ENCODE data around the gene DNAH10. TPM values are rescaled to one million over a fixed set of nuclear protein-coding genes. Genes with fewer than 3 reads are reported as not detected.

Gene DNAH10
- total RNA-seq, 1 experiment from 2014 or later, result 0.17 TPM

DNA sequence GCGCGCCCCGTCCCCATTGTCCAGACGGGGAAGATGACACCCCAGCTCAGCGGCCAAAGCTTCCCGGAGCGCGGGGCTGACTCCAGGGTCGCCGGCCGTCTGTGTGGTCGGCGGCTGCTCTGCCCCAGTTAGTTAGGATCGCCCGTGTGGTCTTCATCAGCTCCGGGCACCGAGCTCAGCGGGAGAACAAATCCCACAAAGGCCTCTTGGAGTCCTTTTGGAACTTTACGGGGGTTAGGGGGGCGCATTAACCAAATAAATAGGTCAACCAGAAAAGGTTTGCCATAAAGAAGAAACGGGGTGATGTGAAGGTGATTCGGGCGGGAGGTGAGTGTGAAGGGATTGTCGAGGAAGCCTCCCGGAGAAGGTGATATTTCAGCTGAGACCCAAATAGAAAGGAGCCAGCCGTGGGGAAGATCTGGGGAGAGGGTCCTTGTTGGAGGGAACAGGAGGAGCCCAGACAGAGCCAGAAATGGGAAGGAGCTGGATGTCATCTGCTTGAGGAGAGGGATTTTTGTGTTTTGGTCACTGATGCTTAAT is 49.3 kb upstream of the DNAH10 start:
- peaks cover 4% of the 10 kb centered on the region; the same call in 1 of the 2 replicates for H3K4me1 ChIP-seq (ENCODE audit: insufficient read depth, low read length)
- no peak overlapping the region for H4K8ac ChIP-seq (replicated peaks; ENCODE audit: insufficient read length, low read depth, low read length)
- H2BK20ac ChIP-seq (ENCODE audit: low read depth, low read length, poor library complexity, severe bottlenecking), result no peak overlapping the region
- Mint-ChIP-seq H3K27ac (peak overlapping the region in 2 of 3 experiments; percentile 11 to 86; a peak in 4 of 7 replicates), H3K27me3 (ENCODE audit: low read depth) (peaks cover 6% of the 10 kb centered on the region; the same call in 1 of the 2 replicates), H3K36me3 (ENCODE audit: insufficient read depth in 1 of 3, low read depth in 3 of 3) (peaks cover 0 to 5% (median 2%) of the 10 kb centered on the region in 3 experiments; a peak in 2 of 7 replicates), H3K4me1 (peaks cover 15 to 16% of the 10 kb centered on the region in 2 experiments), H3K9me3 (no peaks in the 10 kb centered on the region), H3K4me3 (peak overlapping the region; percentile 93 to 97)
- no peak overlapping the region for H3K4ac ChIP-seq (ENCODE audit: low read depth, low read length)
- DNase-seq, result no peak
- H3K79me1 ChIP-seq (ENCODE audit: insufficient read depth, low read depth, low read length, poor library complexity, severe bottlenecking), result no peaks in the 10 kb centered on the region
- no peak overlapping the region for H3K23ac ChIP-seq (ENCODE audit: insufficient read length, low read depth, low read length)
- no peak overlapping the region for H2AFZ ChIP-seq (ENCODE audit: low read length)
- H4K91ac ChIP-seq (ENCODE audit: insufficient read length, low read depth, low read length), result no peak overlapping the region
- no peak overlapping the region for H2BK12ac ChIP-seq (ENCODE audit: insufficient read length, low read depth, low read length)
- H2AK5ac ChIP-seq (ENCODE audit: insufficient read length, low read length), result no peak overlapping the region
- WGBS (ENCODE audit: extremely low coverage, insufficient read length, low lambda C conversion rate), result no CpG with 5 or more reads among the region's 26 CpGs
- H3K56ac ChIP-seq (ENCODE audit: insufficient read length, low read depth, low read length), result no peak overlapping the region
- H4K5ac ChIP-seq (ENCODE audit: insufficient read length, low read depth, low read length), result no peak overlapping the region
- H3T11ph ChIP-seq (ENCODE audit: low read length), result no peak overlapping the region
- peak overlapping the region; percentile 86; the same call in 1 of the 2 replicates for H3K14ac ChIP-seq (ENCODE audit: insufficient read depth, low read length)
- no peak overlapping the region for H3K27ac ChIP-seq (ENCODE audit: insufficient read length, low read depth, low read length)
- H2BK15ac ChIP-seq (ENCODE audit: low read depth, low read length), result no peak overlapping the region
- peak overlapping the region; percentile 78 for H3K4me2 ChIP-seq (ENCODE audit: insufficient read depth, insufficient read length, low read length)
- peaks cover 5% of the 10 kb centered on the region for H3K23me2 ChIP-seq (ENCODE audit: insufficient read length, low read depth, low read length, poor library complexity, severe bottlenecking)
- peak overlapping the region; percentile 21 for H3K18ac ChIP-seq (ENCODE audit: insufficient read length, low read depth, low read length)
- H3K27me3 ChIP-seq (ENCODE audit: insufficient read depth, low read length), result no peaks in the 10 kb centered on the region
- peaks cover 16% of the 10 kb centered on the region; the same call in 1 of the 2 replicates for H3K79me2 ChIP-seq (ENCODE audit: insufficient read depth, low read length)
- no peaks in the 10 kb centered on the region for H3K9me3 ChIP-seq (ENCODE audit: control insufficient read depth, low read depth, low read length)
- no peak overlapping the region for H2BK5ac ChIP-seq (ENCODE audit: insufficient read length, low read length)
- H4K20me1 ChIP-seq (ENCODE audit: control insufficient read depth, insufficient read depth, insufficient read length), result no peaks in the 10 kb centered on the region
- TF ChIP-seq CTCF (conservative IDR thresholded peaks at IDR 0.05), result no peak
- H3K9ac ChIP-seq (ENCODE audit: extremely low read depth, insufficient read length, low read length), result peak overlapping the region; percentile 77
- H2BK120ac ChIP-seq (ENCODE audit: low read depth, low read length, poor library complexity, severe bottlenecking), result no peak overlapping the region

All from H9 (cell line).